Esophagus (tissue), 2 donors: ENCODE results near the gene CD177. TPM values are rescaled to one million over a fixed set of nuclear protein-coding genes. Genes with fewer than 3 reads are reported as not detected.
"Not testable (repeated sequence)": the region's sequence is repeated elsewhere in the genome, so short reads cannot be mapped to it uniquely, and the experiment has no call there.

Experiments
- H3K27ac ChIP-seq, 2 donors: one replicate each; pipeline ENCODE4 v1.5.1; 2013; ENCODE audit warnings: low read depth in 2 of 2, mild to moderate bottlenecking in 2 of 2, inconsistent platforms in 1 of 2, low read length in 1 of 2, moderate library complexity in 1 of 2
- H3K27me3 ChIP-seq, 2 donors: one replicate each; pipeline ENCODE4 v1.6.1; 2013; ENCODE audit warnings: low read length in 2 of 2, control low read depth in 1 of 2, mild to moderate bottlenecking in 1 of 2; ENCODE audit not compliant: insufficient read depth in 2 of 2, control insufficient read depth in 1 of 2
- H3K36me3 ChIP-seq, 2 donors: one replicate each; pipeline ENCODE4 v1.6.1; 2013; ENCODE audit warnings: low read length in 1 of 2; ENCODE audit not compliant: control insufficient read depth in 2 of 2, insufficient read depth in 2 of 2
- H3K4me1 ChIP-seq, 2 donors: one replicate each; pipeline ENCODE4 v1.6.1; 2013; ENCODE audit warnings: low read length in 1 of 2; ENCODE audit not compliant: control insufficient read depth in 2 of 2, insufficient read depth in 2 of 2
- H3K4me3 ChIP-seq, 2 donors: one replicate each; pipeline ENCODE4 v1.5.1; 2013; ENCODE audit warnings: low read length in 2 of 2, mild to moderate bottlenecking in 2 of 2, low read depth in 1 of 2, moderate library complexity in 1 of 2
- H3K9me3 ChIP-seq, 2 donors: one replicate each; pipeline ENCODE4 v1.6.1; 2013; ENCODE audit warnings: mild to moderate bottlenecking in 2 of 2, low read depth in 1 of 2, low read length in 1 of 2, moderate library complexity in 1 of 2; ENCODE audit not compliant: control insufficient read depth in 2 of 2, insufficient read depth in 1 of 2
- WGBS, 2 donors: extraction: QIAGEN DNeasy Blood & Tissue Kit; methylation state at CpG; one replicate each; pipeline ENCODE4 v1.1.7; 2013; 5-methylcytosine and 5-hydroxymethylcytosine counted together
- polyA plus RNA-seq, 2 donors: library from polyadenylated mRNA; stranded (reverse); fragments of 200-250 nt; gene quantifications; one replicate each; pipeline ENCODE4 v1.2.3, GENCODE V29; 2013
- donor health status: healthy with polysubstance abuse.
- donor health status: Bipolar disorder and iron deficiency.

The CD177 gene
- polyA plus RNA-seq, 2 donors, result 0.06 to 0.53 TPM

DNA sequence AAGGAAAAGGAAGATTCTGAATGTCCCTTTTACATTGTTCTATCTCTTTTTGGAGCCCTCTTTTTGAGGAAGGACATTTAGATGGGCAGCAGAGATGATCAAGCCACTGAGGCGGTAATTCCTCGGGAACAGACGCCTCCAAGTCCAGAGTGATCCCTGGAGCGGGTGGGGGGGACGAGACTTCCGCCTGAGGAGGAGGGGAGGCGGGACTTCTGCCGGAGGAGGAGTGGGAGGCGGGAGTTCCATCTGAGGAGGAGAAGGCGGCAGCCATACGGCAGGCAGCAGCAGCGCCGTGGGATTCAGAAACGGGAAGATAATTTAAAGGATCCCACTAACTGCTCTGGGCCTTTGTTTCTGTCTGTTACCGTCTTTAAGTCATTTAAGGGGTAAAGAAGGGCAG, 37.6 kb upstream of the CD177 start:
- Histone ChIP-seq H3K27me3 (no peaks in the 10 kb centered on the region), H3K36me3 (no peaks in the 10 kb centered on the region), H3K4me1 (no peaks in the 10 kb centered on the region), H3K9me3 (no peaks in the 10 kb centered on the region), H3K4me3 (no peak overlapping the region), H3K27ac (no peak overlapping the region)
- 87 to 91% methylated on average over 15 of the region's 15 CpGs for WGBS, 2 donors

DNA sequence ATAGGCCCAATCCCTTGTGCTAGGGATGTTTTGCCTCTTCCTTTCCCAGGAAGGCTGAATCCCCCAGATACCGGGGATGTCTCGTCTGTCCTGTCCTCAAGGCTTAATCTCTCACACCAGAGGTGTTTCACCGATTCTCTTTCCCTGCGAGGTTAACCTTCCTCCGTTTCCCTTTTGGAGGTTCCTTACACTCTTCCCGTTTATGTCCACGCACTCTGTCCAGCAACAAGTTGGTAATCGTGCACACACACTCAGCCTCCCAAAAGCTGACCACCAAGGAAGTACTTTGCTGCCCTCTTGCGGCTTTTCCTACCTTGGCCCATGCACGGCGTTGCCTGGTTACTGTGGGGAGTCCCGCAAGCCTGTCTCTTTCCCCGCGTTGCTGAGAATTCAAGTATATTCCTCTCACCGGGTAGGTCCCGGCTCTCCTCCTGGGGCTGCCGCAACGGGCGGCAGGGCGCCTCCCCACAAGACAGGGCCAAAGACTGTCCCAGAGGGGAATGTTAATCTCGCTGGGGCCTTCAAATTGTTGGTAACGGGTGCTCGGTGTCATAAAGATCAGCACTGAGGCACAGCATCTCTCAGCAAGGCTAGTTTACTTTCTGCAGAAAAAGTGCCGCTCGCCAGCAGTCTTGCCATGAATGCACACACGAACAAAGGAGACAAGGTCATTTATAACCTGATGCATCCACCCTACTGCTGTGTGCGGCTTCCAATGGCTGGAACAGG, 36.7 kb upstream of the CD177 start:
- Histone ChIP-seq H3K4me1 (no peaks in the 10 kb centered on the region), H3K27me3 (no peaks in the 10 kb centered on the region), H3K36me3 (no peaks in the 10 kb centered on the region), H3K4me3 (no peak overlapping the region), H3K27ac (no peak overlapping the region), H3K9me3 (no peaks in the 10 kb centered on the region)
- WGBS, 2 donors, result 83 to 89% methylated on average over 27 of the region's 27 CpGs

DNA sequence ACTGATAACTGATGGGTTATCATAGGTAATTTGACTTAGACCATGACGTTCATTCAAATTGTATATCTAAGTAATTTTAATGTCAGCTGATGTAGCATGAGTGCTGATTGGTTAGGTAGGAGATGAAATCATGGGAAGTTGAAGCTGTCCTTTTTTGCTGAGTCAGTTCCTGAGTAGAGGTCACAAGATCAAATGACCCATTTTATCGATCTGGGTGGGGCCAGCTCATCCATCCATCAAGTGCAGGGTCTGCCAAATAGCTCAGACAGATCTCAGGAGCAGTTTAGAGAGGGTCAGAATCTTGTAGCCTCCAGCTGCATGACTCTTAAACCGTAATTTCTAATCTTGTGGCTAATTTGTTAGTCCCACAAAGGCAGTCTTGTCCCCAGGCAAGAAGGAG, 35.3 kb upstream of the CD177 start:
- no peaks in the 10 kb centered on the region for H3K4me1 ChIP-seq
- 54 to 63% methylated on average over 3 of the region's 3 CpGs for WGBS, 2 donors
- no peaks in the 10 kb centered on the region for H3K9me3 ChIP-seq
- H3K27ac ChIP-seq, result no peak overlapping the region
- H3K36me3 ChIP-seq, result no peaks in the 10 kb centered on the region
- no peaks in the 10 kb centered on the region for H3K27me3 ChIP-seq
- H3K4me3 ChIP-seq, result no peak overlapping the region

DNA sequence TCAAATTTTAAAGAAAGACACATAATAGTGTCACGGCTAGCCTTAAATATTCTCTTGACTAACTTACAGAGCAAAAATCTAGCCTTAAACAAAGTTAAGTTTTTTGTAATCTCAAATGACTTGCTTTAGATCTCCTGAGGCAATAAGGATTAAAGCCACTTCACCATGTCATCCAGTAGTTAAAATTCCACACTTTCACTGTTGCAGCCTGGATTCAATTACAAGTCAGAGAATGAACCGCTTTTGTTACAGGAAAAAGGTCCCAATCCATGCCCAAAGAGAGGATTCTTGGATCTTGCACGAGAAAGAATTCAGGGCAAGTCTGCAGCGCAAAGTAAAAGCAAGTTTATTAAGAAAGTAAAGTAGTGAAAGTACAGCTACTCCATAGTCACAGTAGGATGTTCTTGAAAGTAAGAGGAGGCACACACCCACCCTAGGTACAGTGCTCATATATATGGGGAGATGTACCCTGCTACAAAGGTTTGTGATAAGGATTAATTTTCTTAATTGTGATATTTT, 34.6 kb upstream of the CD177 start:
- no peaks in the 10 kb centered on the region for H3K36me3 ChIP-seq
- no peak overlapping the region for H3K27ac ChIP-seq
- H3K27me3 ChIP-seq, result no peaks in the 10 kb centered on the region
- no peak overlapping the region for H3K4me3 ChIP-seq
- 63% methylated on average over 4 of the region's 4 CpGs for WGBS, 2 donors
- H3K9me3 ChIP-seq, result no peaks in the 10 kb centered on the region
- no peaks in the 10 kb centered on the region for H3K4me1 ChIP-seq

DNA sequence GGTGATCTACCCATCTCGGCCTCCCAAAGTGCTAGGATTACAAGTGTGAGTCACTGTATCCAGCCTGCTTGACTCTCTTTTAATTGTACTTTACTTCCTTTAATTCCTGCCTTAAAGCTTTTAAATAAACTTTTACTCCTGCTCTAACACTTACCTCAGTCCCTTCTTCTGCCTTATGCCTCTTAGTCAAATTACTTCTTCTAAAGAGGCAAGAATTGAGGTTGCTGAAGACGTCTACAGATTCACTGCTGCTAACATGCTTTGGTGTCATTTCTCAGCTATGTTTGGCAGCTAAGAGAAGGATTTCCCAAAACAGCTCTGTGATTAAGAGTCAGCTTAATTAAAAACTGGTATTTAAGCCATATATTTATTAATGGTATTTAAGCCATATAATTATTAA, 32.9 kb upstream of the CD177 start:
- Histone ChIP-seq H3K27ac (no peak overlapping the region), H3K4me3 (no peak overlapping the region), H3K4me1 (no peaks in the 10 kb centered on the region), H3K36me3 (no peaks in the 10 kb centered on the region), H3K9me3 (no peaks in the 10 kb centered on the region), H3K27me3 (no peaks in the 10 kb centered on the region)
- 42 to 44% methylated on average over 2 of the region's 2 CpGs for WGBS, 2 donors

DNA sequence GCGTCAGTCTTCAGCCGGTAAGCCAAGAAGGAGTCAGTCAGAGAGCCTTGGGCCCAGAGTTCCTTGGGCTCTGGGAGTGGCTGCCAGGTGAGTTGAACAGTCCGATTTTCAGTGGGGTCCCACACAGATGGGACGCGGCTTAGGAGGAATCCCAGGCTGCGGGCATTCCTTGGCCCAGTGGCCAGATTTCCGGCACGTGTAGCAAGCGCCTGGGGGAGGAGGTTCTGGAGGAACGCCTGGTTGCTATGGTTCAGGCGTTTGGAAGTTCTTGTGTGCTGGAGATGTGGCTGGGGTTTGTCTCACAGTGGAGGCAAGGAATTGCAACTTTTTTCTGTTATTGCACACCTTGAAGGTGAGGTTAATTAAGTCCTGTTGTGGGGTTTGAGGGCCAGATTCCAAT, 26.7 kb upstream of the CD177 start:
- not testable (repeated sequence) for H3K4me3 ChIP-seq, H3K36me3 ChIP-seq, H3K27me3 ChIP-seq, H3K4me1 ChIP-seq, H3K27ac ChIP-seq, H3K9me3 ChIP-seq
- WGBS, 2 donors, result 88 to 89% methylated on average over 11 of the region's 11 CpGs

DNA sequence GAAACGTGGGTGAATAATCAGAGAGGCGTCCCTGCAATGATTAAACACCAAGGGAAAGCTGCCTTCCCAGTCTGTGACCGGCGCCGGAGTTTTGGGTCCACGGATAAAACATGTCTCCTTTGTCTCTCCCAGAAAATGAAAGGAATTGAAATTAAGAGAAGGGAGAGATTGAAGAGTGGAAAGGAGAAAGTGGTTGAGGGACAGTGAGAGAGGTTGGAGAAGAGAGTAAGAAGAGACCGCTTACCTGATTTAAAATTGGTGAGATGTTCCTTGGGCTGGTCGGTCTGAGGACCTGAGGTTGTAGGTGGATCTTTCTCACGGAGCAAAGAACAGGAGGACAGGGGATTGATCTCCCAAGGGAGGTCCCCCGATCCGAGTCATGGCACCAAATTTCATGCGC, 24.9 kb upstream of the CD177 start:
- H3K4me1 ChIP-seq, H3K4me3 ChIP-seq, H3K27ac ChIP-seq, H3K27me3 ChIP-seq, H3K9me3 ChIP-seq, H3K36me3 ChIP-seq: not testable (repeated sequence)
- 88 to 91% methylated on average over 10 of the region's 12 CpGs for WGBS, 2 donors

DNA sequence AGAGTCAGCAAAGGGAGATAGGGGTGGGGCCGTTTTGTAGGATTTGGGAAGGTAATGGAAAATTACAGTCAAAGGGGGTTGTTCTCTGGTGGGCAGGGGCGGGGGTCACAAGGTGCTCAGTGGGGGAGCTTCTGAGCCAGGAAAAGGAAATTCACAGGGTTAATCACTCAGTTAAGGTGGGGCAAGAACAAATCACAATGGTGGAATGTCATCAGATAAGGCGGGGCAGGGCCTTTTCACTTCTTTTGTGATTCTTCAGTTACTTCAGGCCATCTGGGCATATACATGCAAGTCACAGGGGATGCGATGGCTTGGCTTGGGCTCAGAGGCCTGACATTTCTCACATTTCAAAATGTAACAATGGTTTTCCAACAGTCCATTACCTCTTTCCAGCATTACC, 24.4 kb upstream of the CD177 start:
- H3K4me3 ChIP-seq, H3K27me3 ChIP-seq, H3K27ac ChIP-seq, H3K9me3 ChIP-seq, H3K36me3 ChIP-seq, H3K4me1 ChIP-seq: not testable (repeated sequence)
- 63 to 71% methylated on average over 4 of the region's 4 CpGs for WGBS, 2 donors

DNA sequence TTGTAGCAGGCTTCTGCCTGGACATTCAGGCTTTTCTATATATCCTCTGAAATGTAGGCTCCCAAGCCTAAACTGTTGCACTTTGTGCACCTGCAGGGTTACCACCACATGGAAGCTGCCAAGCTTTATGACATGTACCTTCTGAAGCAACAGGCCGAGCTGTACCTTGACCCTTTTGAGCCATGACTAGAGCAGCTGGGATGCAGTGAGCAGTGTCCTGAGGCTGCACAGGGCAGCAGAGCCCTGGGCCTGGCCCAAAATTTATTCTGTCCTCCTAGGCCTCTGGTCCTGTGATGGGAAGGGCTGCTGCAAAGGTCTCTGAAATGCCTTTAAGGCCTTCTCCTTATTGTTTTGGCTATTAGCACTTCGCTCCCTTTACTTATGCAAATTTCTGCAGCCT, 23.5 kb upstream of the CD177 start:
- Histone ChIP-seq H3K4me3 (no peak overlapping the region), H3K4me1 (peaks cover 3 to 6% of the 10 kb centered on the region in 2 donors), H3K27me3 (no peaks in the 10 kb centered on the region), H3K36me3 (no peaks in the 10 kb centered on the region), H3K9me3 (no peaks in the 10 kb centered on the region), H3K27ac (no peak overlapping the region)
- 88 to 91% methylated on average over 2 of the region's 2 CpGs for WGBS, 2 donors

DNA sequence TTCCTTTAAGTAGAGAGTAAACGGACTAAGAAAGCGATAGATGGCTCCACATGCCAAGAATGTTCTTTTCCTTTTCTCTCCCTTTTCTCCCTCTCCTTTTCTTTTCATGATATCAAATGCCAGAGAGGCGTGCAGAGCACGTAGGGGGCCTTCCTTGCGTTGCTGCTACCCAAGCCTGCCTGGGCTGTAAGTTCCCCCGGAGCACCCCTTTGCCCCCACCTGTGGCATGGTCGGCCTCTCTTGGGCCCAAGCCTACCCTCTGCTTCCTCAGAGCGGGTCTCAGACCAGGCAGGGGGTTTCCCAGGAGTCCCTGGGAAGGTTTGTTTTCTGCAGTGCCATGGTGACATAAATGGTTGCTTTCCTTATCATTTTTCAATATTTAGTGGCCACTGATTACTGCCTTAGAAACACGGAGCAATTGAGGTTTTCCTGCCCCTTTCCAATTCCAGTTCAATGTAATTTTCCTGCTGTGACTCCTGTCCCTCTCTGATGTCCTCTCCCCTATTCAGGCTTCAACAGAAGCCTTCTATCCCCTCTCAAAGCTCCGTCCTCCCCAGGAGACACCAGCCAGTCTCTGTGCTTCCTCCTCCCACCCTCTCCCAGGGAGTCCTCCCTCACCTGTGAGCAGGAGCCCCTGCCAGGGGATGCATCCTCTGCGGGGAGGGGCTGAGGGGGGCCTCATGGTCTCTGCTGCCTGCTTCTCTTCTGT, 22.6 kb upstream of the CD177 start:
- 74 to 78% methylated on average over 11 of the region's 11 CpGs for WGBS, 2 donors
- Histone ChIP-seq H3K9me3 (no peaks in the 10 kb centered on the region), H3K4me1 (peaks cover 3 to 6% of the 10 kb centered on the region in 2 donors), H3K36me3 (no peaks in the 10 kb centered on the region), H3K4me3 (no peak overlapping the region), H3K27ac (no peak overlapping the region), H3K27me3 (no peaks in the 10 kb centered on the region)
